ENCODE measurements around the gene KDM5A.

DNA sequence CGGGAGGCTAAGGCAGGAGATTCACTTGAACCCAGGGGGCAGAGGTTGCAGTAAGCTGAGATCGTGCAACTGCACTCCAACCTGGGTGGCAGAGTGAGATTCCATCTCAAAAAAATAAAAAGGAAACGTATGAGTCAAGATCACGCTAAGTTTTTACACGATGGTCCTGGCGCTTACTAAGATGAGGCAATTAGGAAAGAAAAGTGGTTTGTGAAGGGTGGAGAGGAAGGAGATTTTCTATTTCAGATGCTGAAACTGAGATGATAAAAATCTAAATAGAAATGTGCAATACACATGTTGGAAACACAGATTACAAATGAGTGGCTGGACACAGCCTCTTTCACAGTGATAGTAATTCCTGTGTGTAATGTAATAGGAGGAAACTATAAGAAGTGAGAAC lies 63.2 kb downstream of the KDM5A start:
- TF ChIP-seq, protein P1, sequence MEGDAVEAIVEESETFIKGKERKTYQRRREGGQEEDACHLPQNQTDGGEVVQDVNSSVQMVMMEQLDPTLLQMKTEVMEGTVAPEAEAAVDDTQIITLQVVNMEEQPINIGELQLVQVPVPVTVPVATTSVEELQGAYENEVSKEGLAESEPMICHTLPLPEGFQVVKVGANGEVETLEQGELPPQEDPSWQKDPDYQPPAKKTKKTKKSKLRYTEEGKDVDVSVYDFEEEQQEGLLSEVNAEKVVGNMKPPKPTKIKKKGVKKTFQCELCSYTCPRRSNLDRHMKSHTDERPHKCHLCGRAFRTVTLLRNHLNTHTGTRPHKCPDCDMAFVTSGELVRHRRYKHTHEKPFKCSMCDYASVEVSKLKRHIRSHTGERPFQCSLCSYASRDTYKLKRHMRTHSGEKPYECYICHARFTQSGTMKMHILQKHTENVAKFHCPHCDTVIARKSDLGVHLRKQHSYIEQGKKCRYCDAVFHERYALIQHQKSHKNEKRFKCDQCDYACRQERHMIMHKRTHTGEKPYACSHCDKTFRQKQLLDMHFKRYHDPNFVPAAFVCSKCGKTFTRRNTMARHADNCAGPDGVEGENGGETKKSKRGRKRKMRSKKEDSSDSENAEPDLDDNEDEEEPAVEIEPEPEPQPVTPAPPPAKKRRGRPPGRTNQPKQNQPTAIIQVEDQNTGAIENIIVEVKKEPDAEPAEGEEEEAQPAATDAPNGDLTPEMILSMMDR (IDR thresholded peaks at IDR 0.05; ENCODE audit: low read depth, low read length): no peak
- no peak for TF ChIP-seq POLR2A (IDR thresholded peaks at IDR 0.05; ENCODE audit: extremely low read depth, insufficient read length)
- TF ChIP-seq MYC (IDR thresholded peaks at IDR 0.05; ENCODE audit: low read depth, low read length): no peak
- TF ChIP-seq, protein P2, sequence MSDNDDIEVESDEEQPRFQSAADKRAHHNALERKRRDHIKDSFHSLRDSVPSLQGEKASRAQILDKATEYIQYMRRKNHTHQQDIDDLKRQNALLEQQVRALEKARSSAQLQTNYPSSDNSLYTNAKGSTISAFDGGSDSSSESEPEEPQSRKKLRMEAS (IDR thresholded peaks at IDR 0.05; ENCODE audit: low read depth, low read length): no peak
